Activated naive CD8-positive, alpha-beta T cell treated with anti-CD3 and anti-CD28 coated beads, Interleukin-2, amount 10 ng/mL, durations not matched to agents 7 days and 5 days (primary cell): ENCODE data around the gene ANKS4B. TPM values are rescaled to one million over a fixed set of nuclear protein-coding genes. Genes with fewer than 3 reads are reported as not detected.

ENCODE experiments used
- ATAC-seq: fragments of 150-1000 bp; cut with Tn5 transposase; one replicate; pipeline ENCODE4 v1.10.0; 2021; ENCODE audit warnings: low read depth, moderate library complexity
- POLR2A ChIA-PET: fragments of 350-600 bp; sonication (Branson Sonifier 250); formaldehyde crosslinking; loops from one replicate; lab custom pipeline; 2021; ENCODE audit warnings: antibody characterized with exemption; lab: Charles Lee
- DNase-seq: peaks from one replicate; pipeline ENCODE4 v3.0.0; 2021
- H3K27ac Mint-ChIP-seq: one replicate; pipeline ENCODE4 v1.8.0; 2022; ENCODE audit warnings: mild to moderate bottlenecking, mixed read lengths
- H3K27me3 Mint-ChIP-seq: one replicate; pipeline ENCODE4 v1.8.0; 2022; ENCODE audit warnings: mild to moderate bottlenecking, moderate library complexity, mixed read lengths
- H3K36me3 Mint-ChIP-seq: one replicate; pipeline ENCODE4 v1.8.0; 2021; ENCODE audit warnings: mild to moderate bottlenecking, mixed read lengths
- H3K4me1 Mint-ChIP-seq: one replicate; pipeline ENCODE4 v1.8.0; 2021; ENCODE audit warnings: mixed read lengths
- H3K4me3 Mint-ChIP-seq: one replicate; pipeline ENCODE4 v1.8.0; 2022; ENCODE audit warnings: mild to moderate bottlenecking, moderate library complexity, mixed read lengths
- H3K9me3 Mint-ChIP-seq: one replicate; pipeline ENCODE4 v1.8.0; 2021; ENCODE audit warnings: mixed read lengths
- total RNA-seq, 2 experiments: library from RNA; stranded (reverse); gene quantifications; one replicate each; pipeline ENCODE4 v1.2.3, GENCODE V29; 2021

The ANKS4B gene
- total RNA-seq, 2 experiments from 2014 or later = not detected

DNA sequence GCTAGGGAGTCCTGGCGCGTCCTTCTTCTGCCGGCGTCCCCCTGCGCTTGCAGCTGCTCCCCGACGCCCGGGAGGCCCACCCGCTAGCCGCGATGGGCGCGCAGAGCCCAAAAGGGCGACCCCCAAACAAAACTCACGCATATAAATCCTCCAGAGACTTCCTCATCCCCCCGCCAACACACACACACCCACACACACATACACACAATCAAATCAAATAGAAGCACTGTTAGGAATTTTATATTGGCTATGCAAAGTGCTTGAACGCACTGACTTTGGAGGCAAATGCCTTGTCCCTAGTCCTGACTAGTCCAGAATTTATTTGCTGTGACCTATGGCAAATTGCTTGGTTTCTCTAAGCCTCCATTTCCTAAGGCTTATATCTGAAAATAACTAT lies 68.4 kb downstream of the ANKS4B start:
- H3K27ac Mint-ChIP-seq = no peak overlapping the region
- peaks cover 48% of the 10 kb centered on the region for H3K27me3 Mint-ChIP-seq

DNA sequence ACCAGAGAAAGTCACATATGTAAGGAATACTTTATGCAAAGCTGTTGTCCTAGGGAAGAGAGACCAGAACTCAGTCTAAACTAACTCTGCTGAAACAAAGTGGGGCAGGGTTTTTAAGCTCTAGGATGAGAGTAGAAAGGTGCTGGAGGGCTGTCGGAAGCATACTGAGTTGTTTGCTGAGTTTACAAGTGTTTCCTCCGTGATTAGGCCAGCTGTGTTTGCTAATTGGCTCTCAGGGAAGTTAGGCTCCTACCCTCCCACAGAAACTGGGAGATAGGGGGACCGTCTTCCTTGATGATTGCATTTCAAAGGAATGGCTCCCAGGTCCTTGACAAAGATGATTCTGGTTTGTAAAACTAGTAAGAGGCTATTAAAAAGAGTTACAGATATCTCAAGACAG lies 69.0 kb downstream of the ANKS4B start:
- DNase-seq (no peak), ATAC-seq (no peak)
- H3K4me3 Mint-ChIP-seq = no peak overlapping the region
- H3K27ac Mint-ChIP-seq = no peak overlapping the region
- no peaks in the 10 kb centered on the region for H3K36me3 Mint-ChIP-seq
- POLR2A ChIA-PET = no interaction called here
- no peaks in the 10 kb centered on the region for H3K9me3 Mint-ChIP-seq
- H3K27me3 Mint-ChIP-seq = peaks cover 44% of the 10 kb centered on the region
- peaks cover 14% of the 10 kb centered on the region for H3K4me1 Mint-ChIP-seq

More for the DNA sequence above, 68.4 kb downstream of the ANKS4B start:
- POLR2A ChIA-PET = no interaction called here
- Mint-ChIP-seq H3K9me3 (no peaks in the 10 kb centered on the region), H3K4me3 (peak overlapping the region; percentile 90), H3K36me3 (no peaks in the 10 kb centered on the region), H3K4me1 (peaks cover 14% of the 10 kb centered on the region)
- DNase-seq = no peak
- no peak for ATAC-seq

DNA sequence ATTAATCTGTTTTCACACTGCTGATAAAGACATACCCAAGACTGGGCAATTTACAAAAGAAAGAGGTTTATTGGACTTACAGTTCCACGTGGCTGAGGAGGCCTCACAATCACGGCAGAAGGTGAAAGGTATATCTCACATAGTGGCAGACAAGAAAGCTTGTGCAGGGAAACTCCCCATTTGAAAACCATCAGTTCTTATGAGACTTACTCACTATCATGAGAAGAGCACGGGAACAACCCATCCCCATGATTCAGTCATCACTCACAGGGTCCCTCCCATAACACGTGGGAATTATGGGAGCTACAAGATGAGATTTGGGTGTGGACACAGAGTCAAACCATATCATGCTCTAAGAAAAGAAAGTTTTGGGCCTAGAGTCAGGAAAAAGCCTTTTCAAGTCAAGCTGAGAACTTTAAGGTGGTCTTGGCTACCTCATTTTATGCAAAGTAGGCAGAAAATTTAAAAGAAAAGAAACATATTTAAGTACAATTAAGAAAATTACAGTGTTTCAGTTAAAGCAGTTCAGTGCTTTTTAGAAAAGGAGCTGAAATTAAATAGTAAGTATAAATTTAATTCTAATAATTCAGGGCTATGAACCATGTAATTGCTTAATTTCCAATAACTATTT lies 69.5 kb downstream of the ANKS4B start:
- no peak for DNase-seq
- no peak for ATAC-seq
- Mint-ChIP-seq H3K9me3 (no peaks in the 10 kb centered on the region), H3K4me1 (peaks cover 14% of the 10 kb centered on the region), H3K27ac (no peak overlapping the region), H3K36me3 (no peaks in the 10 kb centered on the region), H3K4me3 (no peak overlapping the region), H3K27me3 (peaks cover 44% of the 10 kb centered on the region)
- POLR2A ChIA-PET = no interaction called here

Other genes starting within 250 kb of the ANKS4B start
- not detected for gene DNAH3, start 82.9 kb upstream of the ANKS4B start, total RNA-seq
- 10 to 100 TPM; 10.7 to 12.3 TPM for gene LDAF1, start 75.0 kb upstream of the ANKS4B start, total RNA-seq
- gene ZP2, start 22.1 kb upstream of the ANKS4B start, total RNA-seq = not detected
- not detected for gene CRYM, start 44.6 kb downstream of the ANKS4B start, total RNA-seq